BJ (cell line): ENCODE results near the gene GPR149. TPM values are rescaled to one million over a fixed set of nuclear protein-coding genes. Genes with fewer than 3 reads are reported as not detected.

Experiments used
- CTCF ChIA-PET: fragments of 350-600 bp; formaldehyde crosslinking; extraction: SDS; loops from one replicate; lab custom pipeline; 2021; ENCODE audit warnings: antibody characterized with exemption, inconsistent platforms; lab: Yijun Ruan, JAX
- POLR2A ChIA-PET: fragments of 300-600 bp; sonication (Branson Sonifier 250); formaldehyde crosslinking; extraction: SDS; loops from one replicate; lab custom pipeline; 2021; ENCODE audit warnings: antibody characterized with exemption; lab: Charles Lee
- DNase-seq: peaks from one replicate; pipeline ENCODE4 v3.0.0-alpha.2; 2011; ENCODE audit warnings: low read depth
- H3K27me3 ChIP-seq: 2 replicates; pipeline ENCODE4 v1.6.0; 2011; ENCODE audit warnings: low read length; ENCODE audit not compliant: control insufficient read depth, insufficient read depth
- H3K36me3 ChIP-seq: 2 replicates; pipeline ENCODE4 v1.5.1; 2011; ENCODE audit warnings: low read length; ENCODE audit not compliant: control insufficient read depth, insufficient read depth
- H3K4me3 ChIP-seq: 2 replicates; pipeline ENCODE4 v1.5.1; 2011; ENCODE audit warnings: low read depth, mild to moderate bottlenecking, control low read depth, low read length
- polyA plus RNA-seq: library from polyadenylated mRNA; depleted of rRNA; stranded (reverse); fragments of >200 nt; gene quantifications from 2 replicates; pipeline ENCODE4 v1.2.3, GENCODE V29; 2011
- TF ChIP-seq, protein P1 (sequence below): IDR thresholded peaks from 2 replicates; pipeline ENCODE4 v1.5.1; 2011; ENCODE audit warnings: low read depth, mild to moderate bottlenecking, control low read depth, inconsistent platforms, low read length, moderate library complexity; ENCODE audit not compliant: insufficient read depth

Gene GPR149
- polyA plus RNA-seq, 1 experiment: not detected

DNA sequence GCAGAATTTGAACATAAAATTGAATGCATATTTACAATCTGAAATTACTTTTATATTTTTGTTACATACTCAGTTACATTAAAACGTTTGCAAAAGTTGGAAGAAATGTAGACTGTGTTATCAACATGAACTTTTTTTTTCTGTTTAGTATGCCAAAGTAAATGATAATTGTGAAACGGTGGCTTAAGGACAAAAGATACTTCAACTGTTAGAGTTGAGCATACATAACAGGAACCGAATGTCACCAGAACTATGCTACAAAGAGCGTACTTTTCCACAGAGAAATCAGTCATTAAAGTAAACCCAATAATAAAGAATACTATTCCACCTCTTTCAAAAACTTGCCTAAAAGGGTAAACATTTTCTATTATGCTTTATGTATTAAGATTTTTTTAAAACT, 91.4 kb downstream of the GPR149 start:
- CTCF ChIA-PET: no interaction called here
- TF ChIP-seq, protein P1, sequence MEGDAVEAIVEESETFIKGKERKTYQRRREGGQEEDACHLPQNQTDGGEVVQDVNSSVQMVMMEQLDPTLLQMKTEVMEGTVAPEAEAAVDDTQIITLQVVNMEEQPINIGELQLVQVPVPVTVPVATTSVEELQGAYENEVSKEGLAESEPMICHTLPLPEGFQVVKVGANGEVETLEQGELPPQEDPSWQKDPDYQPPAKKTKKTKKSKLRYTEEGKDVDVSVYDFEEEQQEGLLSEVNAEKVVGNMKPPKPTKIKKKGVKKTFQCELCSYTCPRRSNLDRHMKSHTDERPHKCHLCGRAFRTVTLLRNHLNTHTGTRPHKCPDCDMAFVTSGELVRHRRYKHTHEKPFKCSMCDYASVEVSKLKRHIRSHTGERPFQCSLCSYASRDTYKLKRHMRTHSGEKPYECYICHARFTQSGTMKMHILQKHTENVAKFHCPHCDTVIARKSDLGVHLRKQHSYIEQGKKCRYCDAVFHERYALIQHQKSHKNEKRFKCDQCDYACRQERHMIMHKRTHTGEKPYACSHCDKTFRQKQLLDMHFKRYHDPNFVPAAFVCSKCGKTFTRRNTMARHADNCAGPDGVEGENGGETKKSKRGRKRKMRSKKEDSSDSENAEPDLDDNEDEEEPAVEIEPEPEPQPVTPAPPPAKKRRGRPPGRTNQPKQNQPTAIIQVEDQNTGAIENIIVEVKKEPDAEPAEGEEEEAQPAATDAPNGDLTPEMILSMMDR: no peak
- H3K4me3 ChIP-seq: no peak overlapping the region
- POLR2A ChIA-PET: no interaction called here
- no peak for DNase-seq
- H3K27me3 ChIP-seq: no peaks in the 10 kb centered on the region
- H3K36me3 ChIP-seq: no peaks in the 10 kb centered on the region

DNA sequence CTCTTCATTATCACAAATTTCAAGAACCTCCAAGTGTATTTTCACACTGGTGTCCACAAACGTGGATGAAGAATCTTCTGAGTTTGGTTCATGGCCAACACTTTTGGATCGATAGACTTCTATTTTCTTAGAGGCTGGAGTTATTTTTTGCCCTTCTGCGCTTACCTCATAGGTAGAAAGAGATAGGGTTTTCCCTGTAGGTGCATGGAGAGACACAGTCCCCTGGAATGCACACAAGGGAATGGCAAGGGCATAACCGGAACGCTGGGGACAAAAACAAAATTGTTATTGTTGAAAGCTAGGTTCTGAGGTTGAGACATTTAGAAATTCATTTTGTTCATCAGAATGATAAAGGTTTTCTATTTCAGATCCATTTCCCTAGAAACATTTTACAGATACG, 92.0 kb downstream of the GPR149 start:
- TF ChIP-seq, protein P1: no peak
- no peaks in the 10 kb centered on the region for H3K36me3 ChIP-seq
- no peak overlapping the region for H3K4me3 ChIP-seq
- H3K27me3 ChIP-seq: no peaks in the 10 kb centered on the region
- ChIA-PET POLR2A (no interaction called here), CTCF (no interaction called here)
- DNase-seq: no peak

GRCh38 chr3:154334973-154335420, 95.0 kb downstream of the GPR149 start:
- POLR2A ChIA-PET: no interaction called here

DNA sequence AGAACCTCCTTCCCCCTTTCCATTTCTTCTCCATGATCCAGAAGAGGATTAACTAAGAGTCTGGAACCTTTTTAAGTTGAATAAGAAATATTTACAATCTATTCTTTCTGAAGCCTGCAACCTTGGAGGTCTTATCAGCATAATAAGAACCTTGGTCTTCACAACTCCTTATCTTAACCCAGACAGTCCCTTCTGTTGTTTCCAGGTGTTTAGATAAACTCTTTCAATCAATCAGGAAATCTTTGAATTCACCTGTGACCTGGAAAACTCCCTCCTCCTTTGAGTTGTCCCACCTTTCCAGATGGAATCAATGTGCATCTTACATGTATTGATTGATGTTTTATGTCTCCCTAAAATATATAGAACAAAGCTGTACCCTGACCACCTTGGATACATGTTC, 102.1 kb downstream of the GPR149 start:
- Histone ChIP-seq H3K36me3 (no peaks in the 10 kb centered on the region), H3K27me3 (no peaks in the 10 kb centered on the region), H3K4me3 (no peak overlapping the region)
- DNase-seq: no peak
- ChIA-PET POLR2A (no interaction called here), CTCF (no interaction called here)
- TF ChIP-seq, protein P1: no peak

More at GRCh38 chr3:154334973-154335420, 95.0 kb downstream of the GPR149 start:
- H3K27me3 ChIP-seq: no peaks in the 10 kb centered on the region
- H3K4me3 ChIP-seq: no peak overlapping the region
- TF ChIP-seq, protein P1: peak; percentile 48
- DNase-seq: no peak
- CTCF ChIA-PET: interaction anchor here (0.6 to 1.5 kb wide), 4 partner anchors 10 to 1404 kb away, joined by 3 to 6 read pairs (median 3); no protein-coding TSS in a partner anchor
- H3K36me3 ChIP-seq: no peaks in the 10 kb centered on the region

DNA sequence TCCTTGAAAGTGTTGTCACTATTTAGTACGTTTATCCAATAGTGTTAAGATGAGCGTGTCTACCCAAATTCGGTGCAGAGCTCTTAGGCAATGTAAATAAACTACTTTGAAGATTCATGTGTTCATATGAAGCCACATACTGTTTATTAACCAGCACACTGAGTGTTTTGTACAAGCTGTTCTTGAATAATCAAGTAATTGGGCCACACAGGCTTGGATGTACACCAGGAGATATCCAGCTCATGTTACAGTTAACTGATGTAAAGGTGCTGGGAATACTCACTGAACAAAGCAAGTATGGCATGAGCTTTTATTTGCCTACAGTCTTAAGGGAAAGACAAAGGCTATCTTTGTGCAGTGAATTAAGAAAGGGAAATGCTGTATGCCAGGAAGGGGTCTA, 105.1 kb downstream of the GPR149 start:
- POLR2A ChIA-PET: no interaction called here
- TF ChIP-seq, protein P1: no peak
- Histone ChIP-seq H3K4me3 (peak overlapping the region; percentile 72), H3K36me3 (no peaks in the 10 kb centered on the region), H3K27me3 (no peaks in the 10 kb centered on the region)
- no peak for DNase-seq
- CTCF ChIA-PET: interaction anchor here (1.0 kb wide), 1 partner anchor 10 kb away, joined by 6 read pairs; no protein-coding TSS in a partner anchor
